HepG2 (cell line): Measurements from ENCODE around the gene KLHDC1. TPM values are rescaled to one million over a fixed set of nuclear protein-coding genes. Genes with fewer than 3 reads are reported as not detected.
A peak's percentile ranks its signal among the peaks of the same experiment; 100 is the strongest.

ENCODE experiments used
- ATAC-seq: fragments of 200-7000 bp; cut with Tn5 transposase; 3 replicates; pipeline ENCODE4 v1.9.1; 2020; ENCODE audit warnings: mild to moderate bottlenecking, moderate library complexity
- BruUV-seq: library from RNA; stranded (reverse); fragments of 400-500 nt; replicated peaks from 2 replicates; lab custom pipeline; 2021; lab: Mats Ljungman, UMichigan
- CTCF ChIA-PET: fragments of 300-600 bp; formaldehyde crosslinking; extraction: SDS; loops from one replicate; lab custom pipeline; 2021; ENCODE audit warnings: low total read pairs, inconsistent platforms, low intra/inter-chr PET ratio; lab: Yijun Ruan, JAX
- POLR2A ChIA-PET: fragments of 350-600 bp; sonication (Branson Sonifier 250); formaldehyde crosslinking; loops from one replicate; lab custom pipeline; 2020; ENCODE audit warnings: antibody characterized with exemption, inconsistent platforms; lab: Yijun Ruan, JAX
- DNase-seq: peaks from one replicate; pipeline ENCODE4 v3.0.0-alpha.2; 2015; ENCODE audit warnings: low spot score
- FAIRE-seq: peaks from 3 replicates; lab custom pipeline; 2011; peaks lifted over from hg19 to GRCh38; lab: Jason Lieb, UNC
- H2AFZ ChIP-seq: one replicate; pipeline ENCODE4 v1.6.1; 2011; ENCODE audit warnings: low read length, inconsistent platforms
- H3K27ac ChIP-seq: fragments of 300-600 bp; 3 replicates; pipeline ENCODE4 v1.8.0; 2011; ENCODE audit warnings: mixed run types, mild to moderate bottlenecking, mixed read lengths, low read length, inconsistent platforms; ENCODE audit not compliant: insufficient read depth; ENCODE audit errors: extremely low read length
- H3K27me3 ChIP-seq, 2 experiments: fragments of 200-600 bp in 1 of 2; 2 replicates in 1 of 2; 3 replicates in 1 of 2; pipeline versions ENCODE4 v1.6.0 to v1.8.0; 2011; ENCODE audit warnings: low read length in 2 of 2, mild to moderate bottlenecking in 2 of 2, moderate library complexity in 2 of 2, inconsistent platforms in 1 of 2; ENCODE audit not compliant: insufficient read depth in 2 of 2, control insufficient read depth in 1 of 2
- H3K36me3 ChIP-seq, 2 experiments: fragments of 200-600 bp in 1 of 2; replicated peaks in 1 of 2; 2 replicates in 1 of 2; 3 replicates in 1 of 2; pipeline versions ENCODE4 v1.5.1 to v1.8.0; 2011; ENCODE audit warnings: low read length in 2 of 2, inconsistent platforms in 1 of 2; ENCODE audit not compliant: insufficient read depth in 2 of 2, control insufficient read depth in 1 of 2
- H3K4me1 ChIP-seq: 2 replicates; pipeline ENCODE4 v1.5.1; 2012; ENCODE audit warnings: low read length, inconsistent platforms; ENCODE audit not compliant: insufficient read depth
- H3K4me2 ChIP-seq: 2 replicates; pipeline ENCODE4 v1.6.0; 2011; ENCODE audit warnings: low read depth, low read length, inconsistent platforms
- H3K4me3 ChIP-seq, 3 experiments: fragments of 200-600 bp in 1 of 3; sonication (generic), shearing (Covaris generic) in 1 of 3; replicated peaks in 1 of 3; 2 replicates each; pipeline ENCODE4 v1.5.1; 2011 to 2016; ENCODE audit warnings: low read length in 3 of 3, inconsistent platforms in 2 of 3, low read depth in 2 of 3, mild to moderate bottlenecking in 2 of 3, control low read depth in 1 of 3, mixed read lengths in 1 of 3; ENCODE audit not compliant: insufficient read depth in 1 of 3
- H3K79me2 ChIP-seq: one replicate; pipeline ENCODE4 v1.6.1; 2011; ENCODE audit warnings: low read length, inconsistent platforms; ENCODE audit not compliant: insufficient read depth
- H3K9ac ChIP-seq: 2 replicates; pipeline ENCODE4 v1.6.0; 2011; ENCODE audit warnings: mild to moderate bottlenecking, low read depth, low read length, inconsistent platforms; ENCODE audit not compliant: insufficient read depth
- H3K9me3 ChIP-seq: 2 replicates; pipeline ENCODE4 v1.5.1; 2012; ENCODE audit warnings: mild to moderate bottlenecking, low read length
- H4K20me1 ChIP-seq: 2 replicates; pipeline ENCODE4 v1.6.0; 2011; ENCODE audit warnings: inconsistent platforms, mild to moderate bottlenecking, low read length, moderate library complexity; ENCODE audit not compliant: insufficient read depth
- CEBPB ChIP-seq: IDR thresholded peaks from 2 replicates; pipeline ENCODE4 v1.6.1; 2011; ENCODE audit warnings: low read depth, low read length, improper control_type of control experiment, borderline replicate concordance
- CREM ChIP-seq, 2 experiments: sonication (generic) in 1 of 2; formaldehyde crosslinking in 1 of 2; IDR thresholded peaks; 2 replicates each; pipeline versions ENCODE4 v1.4.0 to v1.6.1; 2016 to 2020; ENCODE audit warnings: antibody characterized with exemption in 1 of 2, mild to moderate bottlenecking in 1 of 2, missing genetic modification reagents in 1 of 2
- MTF2 ChIP-seq: sonication (generic); formaldehyde crosslinking; IDR thresholded peaks from 2 replicates; pipeline ENCODE4 v1.5.0; 2020; ENCODE audit warnings: missing genetic modification reagents, borderline replicate concordance
- PLRG1 ChIP-seq: fragments of 450-650 bp; conservative IDR thresholded peaks from 2 replicates; pipeline ENCODE4 v1.6.1; 2016
- RXRA ChIP-seq: sonication (generic); formaldehyde crosslinking; IDR thresholded peaks from 2 replicates; pipeline ENCODE4 v1.5.1; 2020; ENCODE audit warnings: missing genetic modification reagents
- SALL1 ChIP-seq: sonication (generic); formaldehyde crosslinking; IDR thresholded peaks from 2 replicates; pipeline ENCODE4 v1.8.0; 2022; ENCODE audit warnings: mild to moderate bottlenecking, missing genetic modification reagents
- SIX4 ChIP-seq: sonication (generic); formaldehyde crosslinking; IDR thresholded peaks from 2 replicates; pipeline ENCODE4 v1.4.0; 2020; ENCODE audit warnings: missing genetic modification reagents
- ZFP36L2 ChIP-seq: sonication (generic); formaldehyde crosslinking; IDR thresholded peaks from 2 replicates; pipeline ENCODE4 v1.4.0; 2020; ENCODE audit warnings: missing genetic modification reagents
- ZNF253 ChIP-seq: sonication (generic); formaldehyde crosslinking; IDR thresholded peaks from 2 replicates; pipeline ENCODE4 v1.8.0; 2022; ENCODE audit warnings: mild to moderate bottlenecking, missing genetic modification reagents, borderline replicate concordance
- ZNF547 ChIP-seq: sonication (generic); formaldehyde crosslinking; IDR thresholded peaks from 2 replicates; pipeline ENCODE4 v1.5.1; 2020; ENCODE audit warnings: mild to moderate bottlenecking, missing genetic modification reagents
- ZNF564 ChIP-seq: sonication (generic); formaldehyde crosslinking; IDR thresholded peaks from 2 replicates; pipeline ENCODE4 v1.8.1; 2023; ENCODE audit warnings: mild to moderate bottlenecking, missing genetic modification reagents
- ZNF850 ChIP-seq: sonication (generic); formaldehyde crosslinking; conservative IDR thresholded peaks from 2 replicates; pipeline ENCODE4 v1.9.0; 2021; ENCODE audit warnings: mild to moderate bottlenecking, missing genetic modification reagents
- WGBS: methylation state at CpG from one replicate; pipeline ENCODE4 v1.1.6; 2017; ENCODE audit warnings: low lambda C conversion rate; 5-methylcytosine and 5-hydroxymethylcytosine counted together
- in situ Hi-C: cut with HindIII; loops from 2 replicates; pipeline ENCODE4 v1.10.0; 2017; ENCODE audit warnings: low pct_unique_long_range_greater_than_20kb; ENCODE audit not compliant: extremely low pct_ligation_motif_present
- intact Hi-C: fragments of 100-400 bp; cut with micrococcal nuclease; formaldehyde crosslinking; loops from one replicate; pipeline ENCODE4 v1.10.0; 2022; ENCODE audit not compliant: unreplicated experiment
- polyA plus RNA-seq, 8 experiments: library from polyadenylated mRNA; depleted of rRNA in 3 of 8; stranded (reverse) in 7 of 8; unstranded in 1 of 8; fragments of >200 nt; fragmentation: Illumina TruSeq in 4 of 8; extraction: Trizol in 4 of 8; gene quantifications; 2 replicates each; pipeline versions ENCODE4 v1.2.1 to v1.2.3, GENCODE V29; 2011 to 2016; ENCODE audit warnings: low read depth in 4 of 8, missing spikeins in 1 of 8, mixed read lengths in 1 of 8; ENCODE audit not compliant: insufficient read depth in 1 of 8
- total RNA-seq, 5 experiments: library from RNA; depleted of rRNA; stranded (reverse); fragments of >200 nt; fragmentation: Illumina TruSeq; extraction: Trizol; gene quantifications; 2 replicates each; pipeline ENCODE4 v1.2.3, GENCODE V29; 2016; ENCODE audit warnings: low read depth in 1 of 5
- TF ChIP-seq, protein P1 (sequence below): sonication (generic); formaldehyde crosslinking; IDR thresholded peaks from 2 replicates; pipeline ENCODE4 v1.4.0; 2020; ENCODE audit warnings: missing genetic modification reagents, borderline replicate concordance
- TF ChIP-seq, protein P2 (sequence below): sonication (generic); formaldehyde crosslinking; IDR thresholded peaks from 2 replicates; pipeline ENCODE4 v1.5.0; 2020; ENCODE audit warnings: missing genetic modification reagents
- TF ChIP-seq, protein P3 (sequence below): IDR thresholded peaks from 2 replicates; pipeline ENCODE4 v1.6.1; 2018; ENCODE audit warnings: missing genetic modification reagents
- TF ChIP-seq, protein P4 (sequence below): sonication (generic); formaldehyde crosslinking; IDR thresholded peaks from 2 replicates; pipeline ENCODE4 v1.8.0; 2022; ENCODE audit warnings: missing genetic modification reagents, mild to moderate bottlenecking, borderline replicate concordance
- TF ChIP-seq, protein P5 (sequence below): sonication (generic); formaldehyde crosslinking; IDR thresholded peaks from 2 replicates; pipeline ENCODE4 v1.8.1; 2023; ENCODE audit warnings: mild to moderate bottlenecking, missing genetic modification reagents

KLHDC1 gene
- total and polyA plus RNA-seq, 2 of the 13 experiments (the other 11 are each of a cell fraction or from before 2014, with no cell fraction given): 0.11 TPM; not detected in 1

DNA sequence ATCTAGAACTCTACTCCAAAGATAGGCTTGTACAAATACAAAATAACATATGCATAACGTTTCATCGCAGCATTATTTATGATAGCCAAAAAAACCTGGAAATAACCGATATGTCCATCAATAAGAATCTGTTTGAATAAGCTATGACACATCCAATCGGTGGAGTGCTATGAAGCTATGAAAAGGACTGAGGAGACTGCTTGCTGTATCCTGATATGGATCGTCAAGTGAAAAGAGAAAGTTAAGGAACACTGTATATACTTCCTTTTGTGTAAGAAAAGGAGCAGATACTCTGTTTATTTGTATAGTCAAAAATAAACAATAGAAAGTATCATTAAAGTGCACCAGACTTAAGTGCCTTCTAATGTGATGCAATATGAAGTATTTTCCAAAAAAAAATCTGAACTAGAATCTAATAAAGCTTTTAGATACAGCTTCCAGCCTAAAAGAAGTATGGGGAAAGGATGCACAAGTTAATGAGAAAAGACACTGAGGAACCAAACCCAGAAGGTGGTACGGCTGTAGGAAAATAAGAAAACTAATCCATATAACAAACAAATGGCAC lies 645 bp upstream of the KLHDC1 start:
- Histone ChIP-seq H3K79me2 (peaks cover 3% of the 10 kb centered on the region), H3K27me3 (no peaks in the 10 kb centered on the region; a peak in 2 of 5 replicates), H4K20me1 (no peaks in the 10 kb centered on the region), H3K4me1 (peaks cover 39% of the 10 kb centered on the region), H3K4me2 (peak overlapping the region; percentile 73), H3K4me3 (peak overlapping the region; percentile 67 to 88 (median 75)), H3K36me3 (no peaks in the 10 kb centered on the region), H3K9me3 (no peaks in the 10 kb centered on the region), H3K9ac (peak overlapping the region; percentile 88; the same call in 1 of the 2 replicates), H3K27ac (peak overlapping the region; percentile 77), H2AFZ (peak overlapping the region; percentile 66)
- POLR2A ChIA-PET: interaction anchor here (0.6 to 4.6 kb wide), 9 partner anchors 19 to 168 kb away, joined by 3 to 64 read pairs (median 4); partner anchors contain the start of genes KLHDC2 and NEMF
- CTCF ChIA-PET: no interaction called here
- DNase-seq (no peak), FAIRE-seq (no peak), ATAC-seq (no peak)
- WGBS: under 1% methylated on average over 6 of the region's 6 CpGs
- BruUV-seq: TSS peak; percentile 73
- in situ Hi-C loops (loop anchor here (10.0 kb wide), 1 partner anchor 73 kb away; the partner anchor contains the start of gene KLHDC2), intact Hi-C loops (loop anchor here (2.0 to 5.0 kb wide), 3 partner anchors 50 to 160 kb away; partner anchors contain the start of genes KLHDC2 and NEMF)
- TF ChIP-seq CREM (IDR thresholded peaks at IDR 0.05) (0 out of 2 replicates have a peak, but pooled peaks have one; percentile 15), CREM (CRISPR knock-in tag; IDR thresholded peaks at IDR 0.05) (no peak), ZFP36L2 (no peak), MTF2 (CRISPR knock-in tag) (0 out of 2 replicates have a peak, but pooled peaks have one; percentile 12), CEBPB (no peak), ZNF547 (CRISPR knock-in tag) (no peak), ZNF850 (CRISPR knock-in tag) (0 out of 2 replicates have a peak, but pooled peaks have one; percentile 11), ZNF564 (CRISPR knock-in tag) (0 out of 2 replicates have a peak, but pooled peaks have one; percentile 13), SALL1 (CRISPR knock-in tag) (no peak), PLRG1 (no peak), RXRA (no peak), ZNF253 (CRISPR knock-in tag) (no peak), SIX4 (CRISPR knock-in tag) (no peak)
- TF ChIP-seq, protein P1, sequence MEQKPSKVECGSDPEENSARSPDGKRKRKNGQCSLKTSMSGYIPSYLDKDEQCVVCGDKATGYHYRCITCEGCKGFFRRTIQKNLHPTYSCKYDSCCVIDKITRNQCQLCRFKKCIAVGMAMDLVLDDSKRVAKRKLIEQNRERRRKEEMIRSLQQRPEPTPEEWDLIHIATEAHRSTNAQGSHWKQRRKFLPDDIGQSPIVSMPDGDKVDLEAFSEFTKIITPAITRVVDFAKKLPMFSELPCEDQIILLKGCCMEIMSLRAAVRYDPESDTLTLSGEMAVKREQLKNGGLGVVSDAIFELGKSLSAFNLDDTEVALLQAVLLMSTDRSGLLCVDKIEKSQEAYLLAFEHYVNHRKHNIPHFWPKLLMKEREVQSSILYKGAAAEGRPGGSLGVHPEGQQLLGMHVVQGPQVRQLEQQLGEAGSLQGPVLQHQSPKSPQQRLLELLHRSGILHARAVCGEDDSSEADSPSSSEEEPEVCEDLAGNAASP: no peak
- TF ChIP-seq, protein P2, sequence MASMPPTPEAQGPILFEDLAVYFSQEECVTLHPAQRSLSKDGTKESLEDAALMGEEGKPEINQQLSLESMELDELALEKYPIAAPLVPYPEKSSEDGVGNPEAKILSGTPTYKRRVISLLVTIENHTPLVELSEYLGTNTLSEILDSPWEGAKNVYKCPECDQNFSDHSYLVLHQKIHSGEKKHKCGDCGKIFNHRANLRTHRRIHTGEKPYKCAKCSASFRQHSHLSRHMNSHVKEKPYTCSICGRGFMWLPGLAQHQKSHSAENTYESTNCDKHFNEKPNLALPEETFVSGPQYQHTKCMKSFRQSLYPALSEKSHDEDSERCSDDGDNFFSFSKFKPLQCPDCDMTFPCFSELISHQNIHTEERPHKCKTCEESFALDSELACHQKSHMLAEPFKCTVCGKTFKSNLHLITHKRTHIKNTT: no peak
- TF ChIP-seq, protein P3, sequence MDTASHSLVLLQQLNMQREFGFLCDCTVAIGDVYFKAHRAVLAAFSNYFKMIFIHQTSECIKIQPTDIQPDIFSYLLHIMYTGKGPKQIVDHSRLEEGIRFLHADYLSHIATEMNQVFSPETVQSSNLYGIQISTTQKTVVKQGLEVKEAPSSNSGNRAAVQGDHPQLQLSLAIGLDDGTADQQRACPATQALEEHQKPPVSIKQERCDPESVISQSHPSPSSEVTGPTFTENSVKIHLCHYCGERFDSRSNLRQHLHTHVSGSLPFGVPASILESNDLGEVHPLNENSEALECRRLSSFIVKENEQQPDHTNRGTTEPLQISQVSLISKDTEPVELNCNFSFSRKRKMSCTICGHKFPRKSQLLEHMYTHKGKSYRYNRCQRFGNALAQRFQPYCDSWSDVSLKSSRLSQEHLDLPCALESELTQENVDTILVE: peak; percentile 25; the same call in 1 of the 2 replicates
- TF ChIP-seq, protein P4, sequence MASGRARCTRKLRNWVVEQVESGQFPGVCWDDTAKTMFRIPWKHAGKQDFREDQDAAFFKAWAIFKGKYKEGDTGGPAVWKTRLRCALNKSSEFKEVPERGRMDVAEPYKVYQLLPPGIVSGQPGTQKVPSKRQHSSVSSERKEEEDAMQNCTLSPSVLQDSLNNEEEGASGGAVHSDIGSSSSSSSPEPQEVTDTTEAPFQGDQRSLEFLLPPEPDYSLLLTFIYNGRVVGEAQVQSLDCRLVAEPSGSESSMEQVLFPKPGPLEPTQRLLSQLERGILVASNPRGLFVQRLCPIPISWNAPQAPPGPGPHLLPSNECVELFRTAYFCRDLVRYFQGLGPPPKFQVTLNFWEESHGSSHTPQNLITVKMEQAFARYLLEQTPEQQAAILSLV (CRISPR knock-in tag): no peak
- TF ChIP-seq, protein P5, sequence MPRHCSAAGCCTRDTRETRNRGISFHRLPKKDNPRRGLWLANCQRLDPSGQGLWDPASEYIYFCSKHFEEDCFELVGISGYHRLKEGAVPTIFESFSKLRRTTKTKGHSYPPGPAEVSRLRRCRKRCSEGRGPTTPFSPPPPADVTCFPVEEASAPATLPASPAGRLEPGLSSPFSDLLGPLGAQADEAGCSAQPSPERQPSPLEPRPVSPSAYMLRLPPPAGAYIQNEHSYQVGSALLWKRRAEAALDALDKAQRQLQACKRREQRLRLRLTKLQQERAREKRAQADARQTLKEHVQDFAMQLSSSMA (CRISPR knock-in tag): no peak
